ENCODE measurements around the gene PADI2.

Gene PADI2

DNA sequence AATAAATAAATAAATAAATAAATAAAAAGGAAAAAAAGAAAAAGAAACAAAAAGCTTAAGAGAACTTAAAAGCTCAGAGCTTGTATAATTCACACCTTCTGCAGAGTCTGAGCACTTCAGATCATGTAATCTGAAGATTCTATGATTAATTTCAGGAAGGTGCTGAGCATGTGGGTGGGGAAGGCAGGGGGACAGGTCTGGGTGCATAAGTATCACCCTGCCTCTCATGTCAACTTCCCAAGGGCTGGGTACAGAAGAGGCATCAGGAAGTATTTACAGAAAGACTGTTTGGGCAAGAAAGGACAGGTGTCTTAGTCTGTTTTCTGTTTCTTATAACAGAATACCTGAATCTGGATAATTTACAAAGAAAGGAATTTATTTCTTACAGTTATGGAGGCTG lies 20.4 kb upstream of the PADI2 start:
- DNase-seq: no peak

- no peak for DNase-seq
These were observed 18.2 kb upstream of the PADI2 start for GRCh38 chr1:17137441-17137840.

GRCh38 chr1:17136936-17137335 lies 17.7 kb upstream of the PADI2 start:
- no peak for DNase-seq

- no peak for DNase-seq
These were observed 16.9 kb upstream of the PADI2 start for GRCh38 chr1:17136145-17136544.

DNA sequence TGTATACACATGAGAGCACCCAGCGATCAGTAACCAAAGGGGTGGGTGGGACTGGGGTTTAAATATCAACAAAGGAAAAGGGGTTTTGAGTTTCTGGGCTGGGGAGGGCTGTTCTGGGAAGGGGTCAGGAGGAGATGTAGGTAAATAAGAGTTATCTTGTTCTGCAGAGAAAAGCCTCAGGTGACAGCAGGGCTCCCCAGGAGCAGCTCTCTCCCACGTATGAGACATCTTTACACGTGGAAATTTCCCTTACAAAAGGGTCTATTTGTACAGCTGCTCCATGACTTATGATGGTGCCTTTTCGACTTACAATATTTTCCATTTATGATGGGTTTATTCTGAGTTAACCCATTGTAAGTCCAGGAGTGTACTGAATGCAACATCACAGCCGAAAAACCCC lies 16.3 kb upstream of the PADI2 start:
- DNase-seq: no peak

DNA sequence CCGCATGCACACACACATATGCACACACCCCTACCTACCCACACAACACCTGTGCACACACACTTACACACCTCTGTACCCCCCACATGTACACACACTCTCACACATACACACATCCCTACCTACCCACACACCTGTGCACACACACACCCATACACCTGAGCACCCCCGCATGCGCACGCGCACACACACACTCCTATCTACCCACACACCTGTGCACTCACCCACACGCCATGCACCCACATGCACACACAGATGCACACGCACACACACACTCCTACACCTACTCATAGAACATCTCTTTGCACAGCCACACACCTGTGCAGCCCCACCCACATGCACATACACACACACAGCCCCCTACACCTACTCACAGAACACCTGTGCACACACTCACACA lies 15.5 kb upstream of the PADI2 start:
- no peak for DNase-seq

- DNase-seq: no peak
These were observed 14.8 kb upstream of the PADI2 start for GRCh38 chr1:17134034-17134433.

DNA sequence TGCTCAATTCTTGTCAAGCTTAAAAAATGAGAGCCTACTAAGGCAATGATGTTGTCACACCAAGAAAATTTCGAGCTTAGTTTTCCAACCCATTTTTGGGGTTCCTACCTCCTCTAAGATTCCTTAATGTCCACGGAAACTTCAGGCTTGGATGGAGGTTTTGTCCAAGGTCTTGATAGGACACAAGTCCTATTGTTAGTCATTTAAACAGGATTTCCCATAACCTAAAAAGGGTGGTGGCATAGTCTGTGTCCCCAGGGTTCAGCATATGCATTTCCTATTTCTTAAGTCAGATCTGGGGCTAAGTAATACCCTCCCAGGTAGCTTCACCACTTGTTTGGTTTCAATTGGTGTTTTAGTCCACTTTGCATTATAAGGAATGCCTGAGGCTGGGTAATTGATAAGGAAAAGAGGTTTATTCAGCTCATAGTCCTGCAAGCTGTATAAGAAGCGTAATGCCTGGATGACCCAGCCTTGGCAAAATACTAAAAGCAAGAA lies 10.9 kb upstream of the PADI2 start:
- DNase-seq: no peak

DNA sequence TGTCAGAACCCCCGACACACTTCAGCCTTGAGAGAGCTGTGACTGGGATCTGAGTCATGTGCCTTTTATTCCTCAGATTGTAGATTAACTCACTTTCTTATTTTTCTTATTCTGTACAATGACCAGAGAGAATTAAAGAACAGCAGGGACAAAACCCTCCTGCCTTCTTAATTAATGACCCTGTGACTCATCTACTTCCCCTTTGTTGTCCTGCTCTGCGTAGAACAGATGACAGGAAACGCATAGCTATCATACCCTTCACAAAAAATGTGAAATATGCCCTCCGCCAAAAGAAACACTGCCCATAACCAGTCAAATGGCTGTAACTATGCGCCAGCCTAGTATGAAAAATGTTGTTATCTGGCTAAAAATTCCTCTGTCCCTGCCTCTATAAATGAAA lies 9.1 kb upstream of the PADI2 start:
- peak; percentile 99 for DNase-seq

GRCh38 chr1:17125756-17126237 lies 6.5 kb upstream of the PADI2 start:
- DNase-seq: peak; percentile 80

DNA sequence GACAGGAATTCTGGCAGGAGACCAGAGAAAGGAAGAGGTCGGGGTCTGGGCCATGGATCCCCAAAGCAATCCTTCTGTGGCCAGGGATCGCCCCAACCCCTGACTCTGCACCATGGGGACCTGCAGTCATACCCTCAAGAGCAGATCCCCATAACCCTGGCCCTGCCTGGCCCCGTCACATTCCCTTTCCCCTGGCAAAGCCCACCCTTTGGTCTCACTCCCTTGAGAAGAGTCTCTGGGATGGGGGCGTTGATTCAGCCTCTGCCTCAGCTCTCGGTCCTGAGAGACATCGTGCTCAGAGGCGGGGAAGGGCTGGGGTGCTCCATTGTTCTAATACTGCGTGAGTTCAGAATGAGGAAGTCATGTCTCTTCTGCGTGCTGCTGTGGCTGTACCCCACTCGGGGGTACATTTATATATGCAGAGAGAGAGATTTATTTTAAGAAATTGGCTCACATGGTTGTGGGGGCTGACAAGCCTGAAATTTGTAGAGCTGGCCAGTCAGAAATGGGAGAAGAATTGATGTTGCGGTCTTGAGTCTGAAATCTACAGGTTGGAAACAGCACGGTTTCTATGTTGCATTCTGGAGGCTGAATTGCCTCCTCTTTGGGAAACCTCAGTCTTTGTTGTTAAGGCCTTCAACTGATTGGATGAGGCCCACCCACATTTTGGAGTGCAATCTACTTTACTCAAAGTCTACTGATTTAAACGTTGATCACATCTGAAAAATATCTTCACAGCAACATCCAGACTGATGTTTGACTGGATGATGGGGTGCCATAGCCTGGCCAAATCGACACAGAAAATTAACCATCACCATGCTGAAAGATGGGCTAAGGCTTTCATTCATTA lies 4.2 kb upstream of the PADI2 start:
- DNase-seq: no peak

DNA sequence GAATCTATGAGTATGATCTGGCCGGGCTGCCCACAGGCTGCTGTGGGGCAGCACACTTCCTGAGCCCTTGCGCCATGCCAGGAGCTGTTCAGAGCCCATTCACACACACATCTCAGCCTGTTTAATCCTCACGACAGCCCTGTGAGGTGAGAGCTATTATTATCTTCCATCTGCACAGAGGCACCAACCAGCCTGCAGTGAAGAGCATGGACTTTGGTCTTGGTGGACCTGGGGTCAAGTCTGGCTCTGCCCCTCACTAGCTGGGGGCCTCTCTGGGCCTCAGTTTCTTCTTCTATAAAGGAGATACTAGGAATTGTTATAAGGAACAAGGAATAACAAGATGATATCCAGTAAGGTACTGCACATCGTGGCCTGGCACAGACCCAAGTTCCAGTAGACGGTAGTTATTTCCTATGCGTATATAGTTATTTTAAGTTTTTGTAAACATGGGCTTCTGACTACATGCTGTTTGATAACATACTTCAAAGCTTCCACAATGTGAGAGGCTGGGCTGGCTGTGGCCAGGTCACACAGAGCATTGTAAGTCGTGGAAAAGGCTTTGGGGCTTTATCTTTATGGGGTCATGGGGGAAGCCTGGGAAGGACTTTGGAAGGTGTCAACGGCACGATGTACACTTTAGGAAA lies 3.4 kb upstream of the PADI2 start:
- DNase-seq: no peak

GRCh38 chr1:17121881-17122280 lies 2.6 kb upstream of the PADI2 start:
- no peak for DNase-seq

DNA sequence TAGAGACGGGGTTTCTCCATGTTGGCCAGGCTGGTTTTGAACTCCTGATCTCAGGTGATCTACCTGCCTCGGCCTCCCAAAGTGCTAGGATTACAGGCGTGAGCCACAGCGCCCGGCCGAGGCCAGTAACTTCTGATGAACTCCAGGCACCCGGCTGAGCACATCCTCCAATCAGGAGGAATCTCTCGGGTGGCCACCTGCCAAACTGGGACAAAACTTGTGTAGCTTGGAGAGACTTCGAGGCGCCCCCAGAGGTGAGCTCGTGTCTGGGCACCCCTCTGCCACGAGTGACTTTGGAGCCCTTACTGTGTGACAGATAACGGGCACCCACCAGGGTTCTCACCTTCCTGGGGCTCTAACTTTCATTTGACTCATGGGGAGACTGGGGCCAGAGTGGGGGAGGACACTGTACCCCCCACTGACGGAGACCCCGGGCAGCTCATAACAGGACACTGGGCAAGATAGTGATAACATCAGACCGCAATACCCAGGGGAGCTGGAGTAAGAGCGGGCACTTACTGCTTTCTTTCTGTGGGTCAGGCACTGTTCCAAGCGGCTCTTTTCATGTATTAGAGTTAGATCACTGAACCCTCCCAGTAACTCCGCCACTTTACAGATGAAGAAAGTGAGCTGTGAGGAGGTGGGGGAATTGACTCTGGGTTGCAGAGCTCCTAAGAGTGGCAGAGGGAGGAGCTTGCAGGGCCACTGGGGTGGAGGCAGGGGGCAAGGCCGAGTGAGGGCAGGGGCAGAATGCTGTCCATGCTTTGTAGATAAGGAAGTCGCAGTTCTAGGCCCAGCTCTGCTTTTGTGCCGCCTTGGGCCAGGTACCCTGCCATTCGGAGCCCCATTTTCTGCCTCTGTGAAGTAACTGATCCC lies 1.9 kb upstream of the PADI2 start:
- DNase-seq: no peak

- DNase-seq: no peak
These were observed 1.2 kb upstream of the PADI2 start for GRCh38 chr1:17120481-17120877.

DNA sequence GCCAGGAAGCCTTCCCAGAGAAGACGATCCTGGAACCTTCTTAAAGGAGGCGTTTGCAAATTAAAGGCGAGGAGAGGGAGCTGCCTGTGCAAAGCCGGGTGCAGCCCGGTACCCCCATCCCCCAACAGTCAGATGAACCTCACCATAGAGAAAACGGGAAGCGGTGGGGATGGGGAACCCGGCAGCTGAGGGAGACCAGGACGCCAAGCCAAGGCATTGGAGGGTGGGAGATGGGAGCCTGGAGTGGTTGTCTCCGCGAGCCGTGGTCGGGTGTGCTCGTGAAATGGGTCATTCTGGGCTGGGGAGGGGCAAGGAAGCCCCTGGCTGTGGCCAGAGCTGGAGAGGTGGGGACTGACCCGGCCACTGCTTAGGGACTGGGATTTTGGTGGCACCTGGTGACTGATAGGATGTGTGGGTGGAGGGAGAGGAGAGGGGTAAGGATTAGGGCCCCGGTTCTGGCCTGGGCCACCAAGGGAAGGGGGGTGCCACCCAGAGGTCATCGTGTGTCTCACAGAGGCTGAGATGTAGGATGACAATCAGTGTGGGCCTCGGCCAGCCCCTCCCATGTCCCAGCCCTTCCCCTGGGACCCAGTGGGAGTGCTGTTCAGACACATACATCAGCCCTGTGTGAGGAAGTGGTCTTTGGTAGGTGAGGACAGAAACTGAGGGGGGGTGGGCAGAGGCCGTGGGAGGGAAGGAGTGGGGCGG lies 676 bp upstream of the PADI2 start:
- no peak for DNase-seq

DNA sequence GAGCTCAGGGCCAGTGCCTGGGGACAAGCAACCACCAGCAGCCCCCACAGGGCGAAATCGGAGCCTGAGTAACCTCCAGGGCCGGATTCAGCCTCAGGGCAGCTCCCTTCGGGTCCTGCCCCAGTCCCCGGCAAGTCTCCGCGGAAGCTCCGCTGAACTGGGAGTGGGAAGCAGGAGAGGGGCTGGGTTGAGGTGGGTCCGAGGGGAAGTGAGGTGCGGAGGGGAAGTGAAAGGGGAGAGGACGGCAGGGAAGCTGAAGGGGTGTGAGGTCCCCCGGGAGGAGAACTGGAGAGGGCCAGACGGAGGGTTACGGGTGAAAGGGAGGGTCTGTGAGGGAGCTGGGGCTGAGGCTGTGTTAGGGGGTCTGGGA lies 560 bp downstream of the PADI2 start:
- DNase-seq: no peak

GRCh38 chr1:17118268-17118667 lies 983 bp downstream of the PADI2 start:
- DNase-seq: no peak

DNA sequence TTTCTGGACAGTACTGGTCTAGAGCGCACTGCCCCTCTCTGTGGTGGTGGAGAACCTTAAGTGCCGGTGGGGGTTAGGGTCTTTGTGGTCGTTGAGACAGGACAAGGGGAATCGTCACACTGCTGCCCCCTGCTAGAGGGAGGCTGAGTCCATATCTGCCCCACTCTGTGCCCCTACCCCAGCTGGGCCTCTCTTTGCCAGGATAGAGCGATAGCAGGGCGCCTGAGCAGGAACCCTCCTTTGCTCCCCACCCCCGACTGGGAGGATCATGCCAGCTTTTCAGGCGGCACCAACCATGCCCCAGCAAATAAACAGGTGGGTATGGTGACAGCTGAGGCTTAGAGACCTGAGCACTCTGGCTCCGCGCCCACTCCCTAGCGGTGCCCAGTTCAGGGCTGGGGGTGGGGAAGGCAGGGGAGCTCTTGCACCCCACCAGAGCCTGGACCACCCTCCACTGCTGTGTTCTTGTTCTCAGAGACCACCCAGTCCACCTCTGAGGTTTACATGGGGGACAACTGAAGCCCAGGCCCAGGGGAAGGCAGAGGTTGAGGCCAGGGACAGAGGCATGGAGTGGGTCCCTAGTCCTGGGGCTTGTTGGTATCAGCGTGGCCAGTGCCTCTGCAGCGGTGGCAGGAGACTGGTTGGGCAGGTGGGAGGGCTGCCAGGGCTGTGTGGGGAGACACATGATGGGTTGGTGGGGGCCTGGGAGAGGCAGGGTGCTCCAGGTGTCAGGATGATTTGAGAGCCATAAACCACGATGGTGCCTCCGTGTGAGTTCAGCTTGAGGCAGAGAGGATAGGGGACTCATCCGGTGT lies 1.6 kb downstream of the PADI2 start:
- no peak for DNase-seq

DNA sequence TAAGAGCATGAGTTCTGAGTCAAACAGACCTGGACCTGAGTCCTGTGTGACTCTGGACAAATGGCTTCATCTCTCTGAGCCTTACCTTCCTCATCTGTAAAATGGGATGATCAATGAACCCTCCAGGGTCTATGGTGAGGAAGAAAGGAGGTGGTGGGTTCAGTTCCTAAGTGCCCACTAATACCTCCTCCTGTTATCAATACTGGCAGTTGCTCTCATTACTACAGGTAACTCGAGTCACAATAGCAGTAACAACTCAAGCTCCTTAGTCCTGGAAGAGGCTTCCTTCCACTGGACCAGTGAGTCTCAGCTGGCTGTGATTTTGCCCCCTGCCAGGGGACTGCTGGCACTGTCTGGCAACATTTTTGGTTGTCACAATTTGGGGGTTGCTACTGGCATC lies 2.6 kb downstream of the PADI2 start:
- DNase-seq: no peak

DNA sequence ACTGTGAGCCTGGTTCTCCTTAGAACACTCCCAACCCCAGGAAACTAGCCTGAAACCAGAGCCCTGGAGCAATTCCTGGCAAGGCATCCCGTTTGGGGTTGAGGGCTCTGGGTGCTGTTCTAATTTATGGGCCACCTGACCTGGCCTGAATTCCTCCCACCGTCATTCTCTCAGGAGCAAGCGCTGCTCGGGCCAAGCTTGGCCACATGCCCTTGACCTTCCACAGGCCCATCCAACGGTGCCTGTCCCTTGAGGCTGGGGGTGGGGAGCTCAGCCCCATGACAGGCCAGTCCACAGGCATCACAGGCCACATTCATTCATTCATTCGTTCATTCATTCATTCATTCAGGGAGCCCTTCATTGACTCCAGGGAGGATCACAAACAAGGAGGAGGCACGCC lies 5.3 kb downstream of the PADI2 start:
- DNase-seq: no peak

Data from EL (cell line).